ENCODE data around the gene TOPAZ1.

TOPAZ1 gene

DNA sequence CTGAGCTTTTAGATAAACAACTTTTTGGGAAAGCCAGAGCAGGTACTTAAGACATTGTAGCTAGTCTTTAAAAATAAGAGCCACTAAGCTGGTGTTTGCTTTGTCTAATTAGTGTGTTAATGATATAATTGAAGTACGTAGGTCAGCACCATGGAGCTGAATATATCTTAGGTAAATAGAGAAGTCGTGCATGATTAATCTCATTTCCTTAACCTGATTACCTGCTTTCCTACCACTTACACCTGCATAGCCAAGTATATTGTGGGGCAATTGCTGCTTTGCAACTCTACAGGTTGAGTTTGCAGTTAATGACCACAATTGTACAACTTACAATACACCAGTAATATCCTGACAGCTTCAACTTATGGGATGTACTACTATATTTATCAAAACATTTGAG, 17.6 kb upstream of the TOPAZ1 start:
- Histone ChIP-seq H3K36me3 (ENCODE audit: low read length) (no peaks in the 10 kb centered on the region), H3K4me2 (ENCODE audit: low read depth, low read length, poor library complexity, severe bottlenecking) (no peak overlapping the region), H3K9me3 (ENCODE audit: insufficient read depth, low read length) (no peaks in the 10 kb centered on the region), H3K9me2 (replicated peaks; ENCODE audit: insufficient read depth, low read length) (no peaks in the 10 kb centered on the region), H2AFZ (ENCODE audit: low read depth, low read length, severe bottlenecking) (no peak overlapping the region), H3K79me2 (ENCODE audit: insufficient read depth, low read length) (no peaks in the 10 kb centered on the region), H3K27me3 (ENCODE audit: low read length) (no peaks in the 10 kb centered on the region), H3K4me3 (ENCODE audit: insufficient read depth, low read length, poor library complexity, severe bottlenecking) (no peak overlapping the region), H3K9ac (ENCODE audit: low read length) (no peak overlapping the region), H3F3A (ENCODE audit: insufficient read depth) (no peaks in the 10 kb centered on the region), H4K20me1 (ENCODE audit: low read depth, low read length) (no peaks in the 10 kb centered on the region), H3K27ac (ENCODE audit: low read depth, low read length) (no peak overlapping the region)
- TF ChIP-seq EZH2phosphoT487 (conservative IDR thresholded peaks at IDR 0.05; ENCODE audit: low read length) = no peak
- TF ChIP-seq, protein P1, sequence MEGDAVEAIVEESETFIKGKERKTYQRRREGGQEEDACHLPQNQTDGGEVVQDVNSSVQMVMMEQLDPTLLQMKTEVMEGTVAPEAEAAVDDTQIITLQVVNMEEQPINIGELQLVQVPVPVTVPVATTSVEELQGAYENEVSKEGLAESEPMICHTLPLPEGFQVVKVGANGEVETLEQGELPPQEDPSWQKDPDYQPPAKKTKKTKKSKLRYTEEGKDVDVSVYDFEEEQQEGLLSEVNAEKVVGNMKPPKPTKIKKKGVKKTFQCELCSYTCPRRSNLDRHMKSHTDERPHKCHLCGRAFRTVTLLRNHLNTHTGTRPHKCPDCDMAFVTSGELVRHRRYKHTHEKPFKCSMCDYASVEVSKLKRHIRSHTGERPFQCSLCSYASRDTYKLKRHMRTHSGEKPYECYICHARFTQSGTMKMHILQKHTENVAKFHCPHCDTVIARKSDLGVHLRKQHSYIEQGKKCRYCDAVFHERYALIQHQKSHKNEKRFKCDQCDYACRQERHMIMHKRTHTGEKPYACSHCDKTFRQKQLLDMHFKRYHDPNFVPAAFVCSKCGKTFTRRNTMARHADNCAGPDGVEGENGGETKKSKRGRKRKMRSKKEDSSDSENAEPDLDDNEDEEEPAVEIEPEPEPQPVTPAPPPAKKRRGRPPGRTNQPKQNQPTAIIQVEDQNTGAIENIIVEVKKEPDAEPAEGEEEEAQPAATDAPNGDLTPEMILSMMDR (IDR thresholded peaks at IDR 0.05; ENCODE audit: insufficient read depth, low read length, poor library complexity, severe bottlenecking) = no peak

GRCh38 chr3:44226573-44226972, 15.1 kb upstream of the TOPAZ1 start:
- no peak overlapping the region for H3K4me2 ChIP-seq (ENCODE audit: low read depth, low read length, poor library complexity, severe bottlenecking)
- H4K20me1 ChIP-seq (ENCODE audit: low read depth, low read length) = no peaks in the 10 kb centered on the region
- H3F3A ChIP-seq (ENCODE audit: insufficient read depth) = no peaks in the 10 kb centered on the region
- no peaks in the 10 kb centered on the region for H3K79me2 ChIP-seq (ENCODE audit: insufficient read depth, low read length)
- H3K9ac ChIP-seq (ENCODE audit: low read length) = no peak overlapping the region
- H3K27ac ChIP-seq (ENCODE audit: low read depth, low read length) = no peak overlapping the region
- H3K9me2 ChIP-seq (replicated peaks; ENCODE audit: insufficient read depth, low read length) = no peaks in the 10 kb centered on the region
- H3K27me3 ChIP-seq (ENCODE audit: low read length) = no peaks in the 10 kb centered on the region
- no peaks in the 10 kb centered on the region for H3K36me3 ChIP-seq (ENCODE audit: low read length)
- H3K4me3 ChIP-seq (ENCODE audit: insufficient read depth, low read length, poor library complexity, severe bottlenecking) = no peak overlapping the region
- TF ChIP-seq EZH2phosphoT487 (conservative IDR thresholded peaks at IDR 0.05; ENCODE audit: low read length) = no peak
- TF ChIP-seq, protein P1 (IDR thresholded peaks at IDR 0.05; ENCODE audit: insufficient read depth, low read length, poor library complexity, severe bottlenecking) = no peak
- H3K9me3 ChIP-seq (ENCODE audit: insufficient read depth, low read length) = no peaks in the 10 kb centered on the region
- no peak overlapping the region for H2AFZ ChIP-seq (ENCODE audit: low read depth, low read length, severe bottlenecking)

- no peak overlapping the region for H3K9ac ChIP-seq (ENCODE audit: low read length)
Observed at GRCh38 chr3:44227632-44228031, 14.1 kb upstream of the TOPAZ1 start.

More at GRCh38 chr3:44227632-44228031, 14.1 kb upstream of the TOPAZ1 start:
- no peak overlapping the region for H3K4me3 ChIP-seq (ENCODE audit: insufficient read depth, low read length, poor library complexity, severe bottlenecking)
- H4K20me1 ChIP-seq (ENCODE audit: low read depth, low read length) = no peaks in the 10 kb centered on the region
- no peaks in the 10 kb centered on the region for H3K36me3 ChIP-seq (ENCODE audit: low read length)
- H3K27ac ChIP-seq (ENCODE audit: low read depth, low read length) = no peak overlapping the region
- H3K9me3 ChIP-seq (ENCODE audit: insufficient read depth, low read length) = no peaks in the 10 kb centered on the region
- H3K4me2 ChIP-seq (ENCODE audit: low read depth, low read length, poor library complexity, severe bottlenecking) = no peak overlapping the region
- no peaks in the 10 kb centered on the region for H3K9me2 ChIP-seq (replicated peaks; ENCODE audit: insufficient read depth, low read length)
- no peaks in the 10 kb centered on the region for H3F3A ChIP-seq (ENCODE audit: insufficient read depth)
- no peaks in the 10 kb centered on the region for H3K27me3 ChIP-seq (ENCODE audit: low read length)
- no peak for TF ChIP-seq EZH2phosphoT487 (conservative IDR thresholded peaks at IDR 0.05; ENCODE audit: low read length)
- TF ChIP-seq, protein P1 (IDR thresholded peaks at IDR 0.05; ENCODE audit: insufficient read depth, low read length, poor library complexity, severe bottlenecking) = no peak
- no peak overlapping the region for H2AFZ ChIP-seq (ENCODE audit: low read depth, low read length, severe bottlenecking)
- H3K79me2 ChIP-seq (ENCODE audit: insufficient read depth, low read length) = no peaks in the 10 kb centered on the region

All from SU-DHL-6 (cell line).